OCI-LY1 (cell line): ENCODE data around the gene IL1RAPL1.

ENCODE experiments used
- H2AFZ ChIP-seq: fragments of 200-600 bp; sonication (generic), shearing (Covaris generic); 2 replicates; pipeline ENCODE4 v1.6.0; 2014; ENCODE audit warnings: antibody characterized with exemption, mild to moderate bottlenecking, low read length
- H3F3A ChIP-seq: fragments of 200-600 bp; sonication (generic), shearing (Covaris generic); 2 replicates; pipeline ENCODE4 v1.6.0; 2014; ENCODE audit warnings: mild to moderate bottlenecking, antibody characterized with exemption, low read length, moderate library complexity; ENCODE audit not compliant: insufficient read depth
- H3K27ac ChIP-seq: fragments of 200-600 bp; sonication (generic); 2 replicates; pipeline ENCODE4 v1.5.1; 2014; ENCODE audit warnings: low read length, mixed run types, mild to moderate bottlenecking, low read depth; ENCODE audit not compliant: poor library complexity, severe bottlenecking
- H3K27me3 ChIP-seq: fragments of 200-600 bp; sonication (generic); 2 replicates; pipeline ENCODE4 v1.6.0; 2014; ENCODE audit warnings: antibody characterized with exemption, mild to moderate bottlenecking, low read length, moderate library complexity; ENCODE audit not compliant: insufficient read depth
- H3K36me3 ChIP-seq: fragments of 200-600 bp; sonication (generic); 2 replicates; pipeline ENCODE4 v1.6.1; 2014; ENCODE audit warnings: mild to moderate bottlenecking, antibody characterized with exemption, low read length, moderate library complexity, mixed read lengths; ENCODE audit not compliant: insufficient read depth
- H3K4me1 ChIP-seq: fragments of 200-600 bp; sonication (generic); 2 replicates; pipeline ENCODE4 v1.5.1; 2014; ENCODE audit warnings: mild to moderate bottlenecking, low read length, moderate library complexity; ENCODE audit not compliant: insufficient read depth, severe bottlenecking
- H3K4me2 ChIP-seq: fragments of 200-600 bp; sonication (generic), shearing (Covaris generic); 2 replicates; pipeline ENCODE4 v1.6.1; 2014; ENCODE audit warnings: low read length
- H3K4me3 ChIP-seq: fragments of 200-600 bp; sonication (generic); 2 replicates; pipeline ENCODE4 v1.5.1; 2014; ENCODE audit warnings: low read length, low read depth, mild to moderate bottlenecking, mixed read lengths; ENCODE audit not compliant: poor library complexity, severe bottlenecking
- H3K79me2 ChIP-seq: fragments of 200-600 bp; shearing (Covaris generic); 2 replicates; pipeline ENCODE4 v1.6.1; 2016; ENCODE audit warnings: mixed run types, low read length, mixed read lengths; ENCODE audit not compliant: insufficient read depth
- H3K9ac ChIP-seq: fragments of 200-600 bp; sonication (generic), shearing (Covaris generic); 2 replicates; pipeline ENCODE4 v1.6.1; 2014; ENCODE audit warnings: mild to moderate bottlenecking, low read length, mixed read lengths
- H3K9me2 ChIP-seq: fragments of 200-600 bp; sonication (generic), shearing (Covaris generic); 2 replicates; pipeline ENCODE4 v1.6.1; 2014; ENCODE audit warnings: low read depth, mild to moderate bottlenecking, low read length, mixed read lengths
- H3K9me3 ChIP-seq: fragments of 200-600 bp; shearing (Covaris generic); 2 replicates; pipeline ENCODE4 v1.6.1; 2014; ENCODE audit warnings: low read length, mixed read lengths
- H4K20me1 ChIP-seq: fragments of 200-600 bp; sonication (generic), shearing (Covaris generic); 2 replicates; pipeline ENCODE4 v1.6.0; 2016; ENCODE audit warnings: mild to moderate bottlenecking, low read length; ENCODE audit not compliant: insufficient read depth
- CTCF ChIP-seq: fragments of 200-600 bp; sonication (generic), shearing (Covaris generic); IDR thresholded peaks from 2 replicates; pipeline ENCODE4 v1.5.1; 2017; ENCODE audit warnings: mild to moderate bottlenecking, antibody characterized with exemption, low read length, moderate library complexity, mixed read lengths
- EZH2 ChIP-seq: fragments of 200-600 bp; sonication (generic), shearing (Covaris generic); IDR thresholded peaks from 2 replicates; pipeline ENCODE4 v1.8.0; 2017; ENCODE audit warnings: borderline replicate concordance, mixed run types, mild to moderate bottlenecking, antibody characterized with exemption, low read length, moderate library complexity, mixed read lengths

The IL1RAPL1 gene

DNA sequence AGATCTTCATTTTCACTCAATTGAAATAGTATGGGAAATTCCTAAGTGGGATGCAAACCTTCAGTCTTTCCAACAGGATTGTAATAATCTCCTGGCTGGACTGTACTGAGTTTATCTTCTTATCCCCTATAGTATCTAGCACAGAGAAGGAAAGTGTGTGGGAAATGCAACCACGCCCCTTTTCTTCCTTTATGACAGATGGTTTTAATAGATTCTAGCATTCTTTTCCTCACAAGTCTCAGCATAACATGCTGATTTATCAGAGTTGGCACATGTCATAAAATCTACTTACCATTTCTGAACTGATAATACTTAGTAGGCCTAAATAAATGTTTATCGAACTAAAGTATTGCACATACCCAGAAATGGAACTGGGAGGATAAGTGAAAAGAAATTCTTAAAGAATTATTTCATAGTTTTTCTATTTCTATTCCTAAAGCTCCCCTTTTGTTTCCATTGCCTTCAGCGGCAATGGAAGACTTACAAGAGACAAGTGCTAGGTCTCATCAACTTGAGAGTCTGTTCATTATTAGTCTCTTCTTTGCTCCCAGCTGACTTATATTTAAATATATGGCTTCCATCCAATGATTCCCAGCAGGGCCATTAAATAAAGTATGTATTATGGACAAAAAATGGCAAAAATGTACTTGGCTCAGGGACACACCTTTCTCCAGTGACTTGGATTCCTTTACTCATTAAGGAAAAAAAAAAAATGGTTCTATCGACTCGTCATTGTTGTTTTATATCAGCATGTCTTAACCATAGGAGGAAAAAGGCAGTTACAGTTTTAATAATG is 484.5 kb downstream of the IL1RAPL1 start:
- Histone ChIP-seq H3K4me2 (no peak overlapping the region), H2AFZ (no peak overlapping the region), H3K4me1 (no peaks in the 10 kb centered on the region), H3K79me2 (no peaks in the 10 kb centered on the region), H3F3A (no peaks in the 10 kb centered on the region), H3K4me3 (no peak overlapping the region), H3K9me3 (no peaks in the 10 kb centered on the region), H4K20me1 (no peaks in the 10 kb centered on the region), H3K27me3 (no peaks in the 10 kb centered on the region), H3K27ac (no peak overlapping the region), H3K9ac (no peak overlapping the region), H3K9me2 (no peaks in the 10 kb centered on the region), H3K36me3 (no peaks in the 10 kb centered on the region)
- no peak for TF ChIP-seq EZH2
- TF ChIP-seq CTCF = no peak

DNA sequence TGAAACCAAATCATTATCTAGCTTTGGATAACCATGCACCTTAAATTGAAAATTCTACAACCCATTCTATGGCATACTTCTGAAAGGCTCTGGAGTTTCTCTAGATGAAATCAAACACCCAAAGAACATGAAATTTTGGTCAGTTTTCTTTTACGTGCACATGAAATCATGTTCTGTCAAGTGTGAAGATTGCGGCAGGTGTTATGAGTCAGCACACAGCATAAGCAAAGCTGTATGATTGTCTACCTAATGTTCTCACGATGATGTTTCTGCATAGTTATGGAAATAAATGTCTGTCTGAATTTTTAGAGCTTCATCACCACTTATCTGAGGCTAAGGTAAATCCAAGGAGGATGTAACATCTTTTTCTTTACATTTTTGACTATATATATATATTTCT is 495.3 kb downstream of the IL1RAPL1 start:
- Histone ChIP-seq H3F3A (no peaks in the 10 kb centered on the region), H3K79me2 (no peaks in the 10 kb centered on the region), H3K4me3 (no peak overlapping the region), H3K27ac (no peak overlapping the region), H3K9me2 (no peaks in the 10 kb centered on the region), H3K9me3 (no peaks in the 10 kb centered on the region), H4K20me1 (no peaks in the 10 kb centered on the region), H3K27me3 (no peaks in the 10 kb centered on the region), H2AFZ (no peak overlapping the region), H3K4me2 (no peak overlapping the region), H3K36me3 (no peaks in the 10 kb centered on the region), H3K9ac (no peak overlapping the region), H3K4me1 (no peaks in the 10 kb centered on the region)
- TF ChIP-seq EZH2 (no peak), CTCF (no peak)

DNA sequence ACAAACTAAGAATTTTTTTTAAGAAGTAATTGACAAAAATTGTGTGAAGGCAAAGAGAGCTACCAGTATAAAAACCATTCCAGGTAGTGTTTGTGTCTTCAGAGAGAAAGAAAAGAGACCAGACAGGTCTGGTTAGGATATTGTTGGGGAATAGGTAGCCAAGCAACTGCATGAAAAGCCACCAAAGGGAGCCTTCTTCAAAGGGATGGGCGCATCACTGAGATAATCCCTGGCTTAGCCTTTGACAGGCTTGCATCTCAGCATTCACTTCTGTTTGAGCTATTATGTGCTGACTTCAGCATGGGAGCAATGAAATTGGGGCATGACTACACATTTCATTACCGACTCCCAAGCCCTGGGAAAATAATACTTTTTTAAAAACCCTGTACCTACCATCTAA is 496.6 kb downstream of the IL1RAPL1 start:
- H3K27me3 ChIP-seq = no peaks in the 10 kb centered on the region
- no peaks in the 10 kb centered on the region for H3K4me1 ChIP-seq
- TF ChIP-seq CTCF (no peak), EZH2 (no peak)
- no peak overlapping the region for H2AFZ ChIP-seq
- no peak overlapping the region for H3K9ac ChIP-seq
- H3K36me3 ChIP-seq = no peaks in the 10 kb centered on the region
- no peak overlapping the region for H3K27ac ChIP-seq
- no peaks in the 10 kb centered on the region for H3K9me3 ChIP-seq
- no peaks in the 10 kb centered on the region for H3K9me2 ChIP-seq
- no peak overlapping the region for H3K4me2 ChIP-seq
- no peaks in the 10 kb centered on the region for H3F3A ChIP-seq
- no peak overlapping the region for H3K4me3 ChIP-seq
- H3K79me2 ChIP-seq = no peaks in the 10 kb centered on the region
- no peaks in the 10 kb centered on the region for H4K20me1 ChIP-seq
